ENCODE measurements around the gene FXYD5. TPM values are rescaled to one million over a fixed set of nuclear protein-coding genes. Genes with fewer than 3 reads are reported as not detected.

Gene FXYD5
- total RNA-seq, 2 experiments from 2014 or later, result 82.1 to 147 TPM

- ChIA-PET POLR2A (interaction anchor here (0.6 to 3.5 kb wide), 6 partner anchors 13 to 93 kb away, joined by 3 to 25 read pairs (median 6); no protein-coding TSS in a partner anchor), CTCF (ENCODE audit: unreplicated experiment) (interaction anchor here (0.6 to 1.7 kb wide), 9 partner anchors 13 to 252 kb away, joined by 3 to 14 read pairs (median 4); partner anchors contain the start of genes FXYD5 and HAMP)
- Histone ChIP-seq H3K9me2 (ENCODE audit: insufficient read depth, low read length) (no peaks in the 10 kb centered on the region), H3K4me2 (ENCODE audit: low read length) (peak overlapping the region; percentile 69), H3K36me3 (ENCODE audit: insufficient read depth, low read length) (no peaks in the 10 kb centered on the region), H2AFZ (ENCODE audit: low read length) (no peak overlapping the region), H3K27ac (ENCODE audit: low read depth, low read length, poor library complexity, severe bottlenecking) (no peak overlapping the region), H4K20me1 (ENCODE audit: insufficient read depth, low read length) (no peaks in the 10 kb centered on the region), H3K9me3 (ENCODE audit: low read length) (no peaks in the 10 kb centered on the region), H3K79me2 (ENCODE audit: insufficient read depth, low read depth, low read length) (no peaks in the 10 kb centered on the region), H3K4me3 (ENCODE audit: low read depth, low read length, poor library complexity, severe bottlenecking) (peak overlapping the region; percentile 49), H3K4me1 (ENCODE audit: insufficient read depth, low read length, poor library complexity, severe bottlenecking) (peaks cover 49% of the 10 kb centered on the region)
- intact Hi-C loops (cut with micrococcal nuclease; ENCODE audit: unreplicated experiment), result loop anchor here (5.0 to 10.0 kb wide), 2 partner anchors 127 to 324 kb away; partner anchors contain the start of gene USF2
- DNase-seq (ENCODE audit: low spot score), result no peak
- no peak for TF ChIP-seq CTCF (conservative IDR thresholded peaks at IDR 0.05; ENCODE audit: low read length)
- TF ChIP-seq EZH2phosphoT487 (IDR thresholded peaks at IDR 0.05; ENCODE audit: borderline replicate concordance, low read depth, low read length), result no peak
- no TSS peak for BruUV-seq (replicated peaks)
These were observed 14.2 kb upstream of the FXYD5 start for GRCh38 chr19:35140207-35140961.

GRCh38 chr19:35140962-35141836, 13.3 kb upstream of the FXYD5 start:
- Histone ChIP-seq H4K20me1 (ENCODE audit: insufficient read depth, low read length) (no peaks in the 10 kb centered on the region), H3K9me2 (ENCODE audit: insufficient read depth, low read length) (no peaks in the 10 kb centered on the region), H3K36me3 (ENCODE audit: insufficient read depth, low read length) (no peaks in the 10 kb centered on the region), H3K4me2 (ENCODE audit: low read length) (peak overlapping the region; percentile 95), H2AFZ (ENCODE audit: low read length) (peak overlapping the region; percentile 63; the same call in 1 of the 2 replicates), H3K4me1 (ENCODE audit: insufficient read depth, low read length, poor library complexity, severe bottlenecking) (peaks cover 43% of the 10 kb centered on the region), H3K27ac (ENCODE audit: low read depth, low read length, poor library complexity, severe bottlenecking) (peak overlapping the region; percentile 44), H3K9me3 (ENCODE audit: low read length) (no peaks in the 10 kb centered on the region), H3K79me2 (ENCODE audit: insufficient read depth, low read depth, low read length) (no peaks in the 10 kb centered on the region), H3K4me3 (ENCODE audit: low read depth, low read length, poor library complexity, severe bottlenecking) (peak overlapping the region; percentile 67)
- CTCF ChIA-PET (ENCODE audit: unreplicated experiment), result interaction anchor here (0.6 to 1.7 kb wide), 18 partner anchors 13 to 252 kb away, joined by 3 to 14 read pairs (median 4); partner anchors contain the start of genes FXYD5 and HAMP
- DNase-seq (ENCODE audit: low spot score), result peak; percentile 96
- POLR2A ChIA-PET, result interaction anchor here (0.6 to 3.5 kb wide), 17 partner anchors 13 to 701 kb away, joined by 3 to 25 read pairs (median 5); partner anchors contain the start of genes FXYD5, PSENEN and U2AF1L4
- no TSS peak for BruUV-seq (replicated peaks)
- peak; percentile 70 for TF ChIP-seq CTCF (conservative IDR thresholded peaks at IDR 0.05; ENCODE audit: low read length)
- no peak for TF ChIP-seq EZH2phosphoT487 (IDR thresholded peaks at IDR 0.05; ENCODE audit: borderline replicate concordance, low read depth, low read length)
- intact Hi-C loops (cut with micrococcal nuclease; ENCODE audit: unreplicated experiment), result loop anchor here (1.0 to 10.0 kb wide), 5 partner anchors 76 to 324 kb away; partner anchors contain the start of gene USF2
